GM21529 (cell line): ENCODE data around the gene PUSL1.

Experiments
- ATAC-seq: cut with Tn5 transposase; IDR thresholded peaks from one replicate; pipeline ENCODE4 v1.9.1; 2021; ENCODE audit not compliant: unreplicated experiment

The PUSL1 gene

GRCh38 chr1:1321477-1321876 is 13.1 kb downstream of the PUSL1 start:
- no peak for ATAC-seq

- ATAC-seq: no peak
These were observed 14.0 kb downstream of the PUSL1 start for GRCh38 chr1:1322418-1322817.

- ATAC-seq: no peak
These were observed 14.6 kb downstream of the PUSL1 start for GRCh38 chr1:1322952-1323351.

GRCh38 chr1:1324084-1324523 is 15.7 kb downstream of the PUSL1 start:
- peak; percentile 14 for ATAC-seq

GRCh38 chr1:1324524-1325287 is 16.3 kb downstream of the PUSL1 start, which contains the start of the genes CPTP and INTS11:
Gene CPTP (plus strand): TSS chr1:1324802. CDS start chr1:1326911, 2,109 bp downstream.
Gene INTS11 (minus strand): TSS chr1:1324660. CDS start chr1:1324608, 52 bp downstream.
- peak; percentile 68 for ATAC-seq

GRCh38 chr1:1325288-1326074 is 17.1 kb downstream of the PUSL1 start:
- no peak for ATAC-seq

GRCh38 chr1:1326075-1326605 is 17.7 kb downstream of the PUSL1 start:
- ATAC-seq: no peak

GRCh38 chr1:1327291-1327690 is 18.9 kb downstream of the PUSL1 start:
- ATAC-seq: no peak

GRCh38 chr1:1328254-1328653 is 19.9 kb downstream of the PUSL1 start:
- no peak for ATAC-seq

GRCh38 chr1:1329304-1330210 is 21.2 kb downstream of the PUSL1 start:
- ATAC-seq: no peak

GRCh38 chr1:1330366-1331067 is 22.1 kb downstream of the PUSL1 start:
- no peak for ATAC-seq

GRCh38 chr1:1331068-1331965 is 22.9 kb downstream of the PUSL1 start, which contains the start of gene TAS1R3:
Gene TAS1R3 (plus strand): TSS chr1:1331280. CDS start chr1:1331346, 66 bp downstream.
- ATAC-seq: no peak

GRCh38 chr1:1332031-1332755 is 23.8 kb downstream of the PUSL1 start:
- ATAC-seq: no peak

GRCh38 chr1:1332774-1333480 is 24.5 kb downstream of the PUSL1 start:
- ATAC-seq: no peak

- ATAC-seq: no peak
These were observed 25.3 kb downstream of the PUSL1 start for GRCh38 chr1:1333551-1334241.

GRCh38 chr1:1334835-1335234 is 26.4 kb downstream of the PUSL1 start:
- no peak for ATAC-seq

GRCh38 chr1:1335283-1335682 is 26.9 kb downstream of the PUSL1 start:
- no peak for ATAC-seq
